Activated B cell treated with CpG ODN at 0.5 μM for 24 hours (primary cell): ENCODE measurements around the gene NDUFAF8. TPM values are rescaled to one million over a fixed set of nuclear protein-coding genes. Genes with fewer than 3 reads are reported as not detected.

ENCODE experiments used
- ATAC-seq: fragments of 200-7000 bp; cut with Tn5 transposase; one replicate; pipeline ENCODE4 v1.10.0; 2021; ENCODE audit warnings: low read depth, mild to moderate bottlenecking, moderate library complexity
- CTCF ChIA-PET: fragments of 350-600 bp; sonication (Branson Sonifier 250); formaldehyde crosslinking; loops from one replicate; lab custom pipeline; 2021; ENCODE audit warnings: antibody characterized with exemption; lab: Charles Lee
- POLR2A ChIA-PET: fragments of 350-600 bp; sonication (Branson Sonifier 250); formaldehyde crosslinking; loops from one replicate; lab custom pipeline; 2021; ENCODE audit warnings: antibody characterized with exemption; lab: Charles Lee
- DNase-seq: peaks from one replicate; pipeline ENCODE4 v3.0.0; 2022
- H3K27ac Mint-ChIP-seq: one replicate; pipeline ENCODE4 v1.8.0; 2020; ENCODE audit warnings: mixed read lengths
- H3K27me3 Mint-ChIP-seq: one replicate; pipeline ENCODE4 v1.8.0; 2021; ENCODE audit warnings: mixed read lengths
- H3K36me3 Mint-ChIP-seq: one replicate; pipeline ENCODE4 v1.8.0; 2021; ENCODE audit warnings: low read depth, mixed read lengths
- H3K4me1 Mint-ChIP-seq: one replicate; pipeline ENCODE4 v1.8.0; 2021; ENCODE audit warnings: mixed read lengths
- H3K4me3 Mint-ChIP-seq: one replicate; pipeline ENCODE4 v1.8.0; 2020; ENCODE audit warnings: mild to moderate bottlenecking, mixed read lengths
- H3K9me3 Mint-ChIP-seq: one replicate; pipeline ENCODE4 v1.8.0; 2020; ENCODE audit warnings: mixed read lengths
- CTCF ChIP-seq: fragments of 200-600 bp; IDR thresholded peaks from one replicate; pipeline ENCODE4 v1.8.0; 2022; ENCODE audit warnings: antibody characterized with exemption, mild to moderate bottlenecking
- intact Hi-C: fragments of 100-400 bp; cut with micrococcal nuclease; formaldehyde crosslinking; loops from one replicate; pipeline ENCODE4 v1.15.1; 2024
- total RNA-seq: library from RNA; stranded (reverse); gene quantifications from 2 replicates; pipeline ENCODE4 v1.2.3, GENCODE V29; 2022

NDUFAF8 gene
- total RNA-seq, 1 donor from 2014 or later: 55.8 TPM

GRCh38 chr17:81267390-81268067, 28.4 kb downstream of the NDUFAF8 start:
- TF ChIP-seq CTCF: no peak
- H3K27ac Mint-ChIP-seq: no peak overlapping the region

GRCh38 chr17:81270279-81270678, 31.2 kb downstream of the NDUFAF8 start:
- Mint-ChIP-seq H3K27ac (no peak overlapping the region), H3K4me1 (no peaks in the 10 kb centered on the region), H3K9me3 (no peaks in the 10 kb centered on the region), H3K36me3 (peaks cover 90% of the 10 kb centered on the region), H3K4me3 (no peak overlapping the region), H3K27me3 (no peaks in the 10 kb centered on the region)
- ChIA-PET POLR2A (no interaction called here), CTCF (no interaction called here)
- intact Hi-C loops: no loop called here
- DNase-seq (no peak), ATAC-seq (no peak)
- TF ChIP-seq CTCF: no peak

More at GRCh38 chr17:81267390-81268067, 28.4 kb downstream of the NDUFAF8 start:
- ATAC-seq: no peak
- DNase-seq: no peak
- H3K9me3 Mint-ChIP-seq: no peaks in the 10 kb centered on the region
- no peaks in the 10 kb centered on the region for H3K4me1 Mint-ChIP-seq
- intact Hi-C loops: no loop called here
- ChIA-PET POLR2A (no interaction called here), CTCF (no interaction called here)
- peaks cover 84% of the 10 kb centered on the region for H3K36me3 Mint-ChIP-seq
- H3K4me3 Mint-ChIP-seq: no peak overlapping the region
- no peaks in the 10 kb centered on the region for H3K27me3 Mint-ChIP-seq

GRCh38 chr17:81271226-81271625, 32.1 kb downstream of the NDUFAF8 start:
- DNase-seq (no peak), ATAC-seq (no peak)
- POLR2A ChIA-PET: no interaction called here
- Mint-ChIP-seq H3K27ac (no peak overlapping the region), H3K27me3 (no peaks in the 10 kb centered on the region), H3K9me3 (no peaks in the 10 kb centered on the region), H3K4me1 (no peaks in the 10 kb centered on the region), H3K36me3 (peaks cover 89% of the 10 kb centered on the region), H3K4me3 (no peak overlapping the region)
- TF ChIP-seq CTCF: no peak
- CTCF ChIA-PET: no interaction called here
- intact Hi-C loops: no loop called here

- CTCF ChIA-PET: no interaction called here
- no peak for DNase-seq
- Mint-ChIP-seq H3K4me3 (no peak overlapping the region), H3K27ac (no peak overlapping the region), H3K9me3 (no peaks in the 10 kb centered on the region), H3K27me3 (no peaks in the 10 kb centered on the region), H3K36me3 (peaks cover 92% of the 10 kb centered on the region), H3K4me1 (no peaks in the 10 kb centered on the region)
- intact Hi-C loops: no loop called here
- POLR2A ChIA-PET: no interaction called here
- ATAC-seq: no peak
- no peak for TF ChIP-seq CTCF
These were observed 33.5 kb downstream of the NDUFAF8 start for GRCh38 chr17:81272616-81273015.

- no peaks in the 10 kb centered on the region for H3K9me3 Mint-ChIP-seq
- ChIA-PET CTCF (no interaction called here), POLR2A (no interaction called here)
- ATAC-seq (no peak), DNase-seq (no peak)
- peaks cover 87% of the 10 kb centered on the region for H3K36me3 Mint-ChIP-seq
- no peaks in the 10 kb centered on the region for H3K4me1 Mint-ChIP-seq
- no peak for TF ChIP-seq CTCF
- no peak overlapping the region for H3K4me3 Mint-ChIP-seq
- no peaks in the 10 kb centered on the region for H3K27me3 Mint-ChIP-seq
- H3K27ac Mint-ChIP-seq: no peak overlapping the region
- intact Hi-C loops: no loop called here
These were observed 34.8 kb downstream of the NDUFAF8 start for GRCh38 chr17:81273698-81274470.
